Endodermal cell (in vitro differentiated cells): ENCODE results near the gene KIAA1671. TPM values are rescaled to one million over a fixed set of nuclear protein-coding genes. Genes with fewer than 3 reads are reported as not detected.

ENCODE experiments used
- DNase-seq: peaks from one replicate; pipeline ENCODE4 v3.0.0-alpha.2; 2017
- H3K27ac ChIP-seq: 2 replicates; pipeline ENCODE4 v1.5.1; 2013; ENCODE audit warnings: mild to moderate bottlenecking, low read depth, low read length, moderate library complexity
- H3K27me3 ChIP-seq: 2 replicates; pipeline ENCODE4 v1.6.1; 2013; ENCODE audit warnings: mild to moderate bottlenecking, low read length, moderate library complexity; ENCODE audit not compliant: insufficient read depth, control insufficient read depth, poor library complexity, severe bottlenecking
- H3K36me3 ChIP-seq: 2 replicates; pipeline ENCODE4 v1.7.0; 2013; ENCODE audit warnings: mild to moderate bottlenecking, low read length, moderate library complexity; ENCODE audit not compliant: control insufficient read depth, insufficient read depth
- H3K4me1 ChIP-seq: one replicate; pipeline ENCODE4 v1.7.0; 2013; ENCODE audit warnings: low read length; ENCODE audit not compliant: control insufficient read depth, insufficient read depth
- H3K4me3 ChIP-seq: 2 replicates; pipeline ENCODE4 v1.5.1; 2013; ENCODE audit warnings: mild to moderate bottlenecking, low read length, moderate library complexity
- H3K9ac ChIP-seq: 2 replicates; pipeline ENCODE4 v1.6.1; 2013; ENCODE audit warnings: mild to moderate bottlenecking, low read length, moderate library complexity; ENCODE audit not compliant: poor library complexity, severe bottlenecking; ENCODE audit errors: extremely low read depth
- H3K9me3 ChIP-seq: 2 replicates; pipeline ENCODE4 v1.6.1; 2013; ENCODE audit warnings: mild to moderate bottlenecking, low read length, moderate library complexity; ENCODE audit not compliant: control insufficient read depth
- H3K27ac Mint-ChIP-seq: 2 replicates; pipeline ENCODE4 v1.8.0; 2020; ENCODE audit warnings: mixed read lengths
- H3K27me3 Mint-ChIP-seq: 2 replicates; pipeline ENCODE4 v1.8.0; 2021; ENCODE audit warnings: mild to moderate bottlenecking, mixed read lengths; ENCODE audit not compliant: insufficient read depth
- H3K36me3 Mint-ChIP-seq: 2 replicates; pipeline ENCODE4 v1.8.0; 2020; ENCODE audit warnings: low read depth, mixed read lengths
- H3K4me1 Mint-ChIP-seq: 2 replicates; pipeline ENCODE4 v1.8.0; 2020; ENCODE audit warnings: mixed read lengths
- H3K4me3 Mint-ChIP-seq: 2 replicates; pipeline ENCODE4 v1.8.0; 2020; ENCODE audit warnings: mild to moderate bottlenecking, moderate library complexity, mixed read lengths
- H3K9me3 Mint-ChIP-seq: 2 replicates; pipeline ENCODE4 v1.8.0; 2020; ENCODE audit warnings: mild to moderate bottlenecking, mixed read lengths
- WGBS, 2 experiments: methylation state at CpG; one replicate each; pipeline versions ENCODE4 v1.1.5 to v1.1.7; 2013; ENCODE audit warnings: missing lambda C conversion rate in 2 of 2, mixed read lengths in 1 of 2; ENCODE audit not compliant: insufficient coverage in 1 of 2, insufficient read length in 1 of 2; 5-methylcytosine and 5-hydroxymethylcytosine counted together
- total RNA-seq, 2 donors: library from RNA; stranded (reverse); fragmentation: NEBNext Ultra II Directional in 1 of 2; extraction: Animal tissue kit (Norgen Biotek cat#: 25700) in 1 of 2; gene quantifications; 2 replicates in 1 of 2; 3 replicates in 1 of 2; pipeline ENCODE4 v1.2.1, GENCODE V29; 2021
- TF ChIP-seq, protein P1 (sequence below): fragments of 200-600 bp; sonication (generic); conservative IDR thresholded peaks from 2 replicates; pipeline ENCODE4 v1.5.0; 2021; ENCODE audit warnings: antibody characterized with exemption, mild to moderate bottlenecking

Gene KIAA1671
- total RNA-seq, 2 donors from 2014 or later, result 38.8 to 43.7 TPM

DNA sequence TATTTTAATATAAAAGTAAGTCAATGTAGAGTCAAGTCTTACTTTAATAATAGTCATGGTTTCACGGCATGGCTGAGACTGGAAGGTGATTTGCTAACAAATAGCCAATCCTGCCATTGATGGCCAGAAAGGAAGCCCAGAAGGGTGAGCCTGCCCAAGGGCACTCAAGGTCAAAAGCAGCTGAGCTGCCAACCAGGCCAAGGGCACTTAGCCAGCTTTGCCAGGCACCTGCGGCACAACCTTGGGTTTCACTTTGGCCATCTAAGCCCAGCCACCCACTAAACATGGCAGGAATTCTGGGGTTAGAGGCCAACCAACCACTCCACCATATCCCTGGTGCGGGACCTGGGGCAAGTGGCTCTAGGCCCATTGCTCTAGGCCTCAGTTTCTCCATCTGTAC, 10.2 kb upstream of the KIAA1671 start:
- H3K27me3 ChIP-seq, result no peaks in the 10 kb centered on the region
- H3K4me3 ChIP-seq, result no peak overlapping the region
- Mint-ChIP-seq H3K27ac (no peak overlapping the region), H3K36me3 (no peaks in the 10 kb centered on the region), H3K9me3 (no peaks in the 10 kb centered on the region), H3K27me3 (no peaks in the 10 kb centered on the region), H3K4me3 (no peak overlapping the region), H3K4me1 (no peaks in the 10 kb centered on the region)
- no peak overlapping the region for H3K9ac ChIP-seq
- no peak for DNase-seq
- no peaks in the 10 kb centered on the region for H3K36me3 ChIP-seq
- no peaks in the 10 kb centered on the region for H3K4me1 ChIP-seq
- no peaks in the 10 kb centered on the region for H3K9me3 ChIP-seq
- 88 to 98% methylated on average over 2 to 3 of the region's 3 CpGs for WGBS, 2 experiments
- TF ChIP-seq, protein P1, sequence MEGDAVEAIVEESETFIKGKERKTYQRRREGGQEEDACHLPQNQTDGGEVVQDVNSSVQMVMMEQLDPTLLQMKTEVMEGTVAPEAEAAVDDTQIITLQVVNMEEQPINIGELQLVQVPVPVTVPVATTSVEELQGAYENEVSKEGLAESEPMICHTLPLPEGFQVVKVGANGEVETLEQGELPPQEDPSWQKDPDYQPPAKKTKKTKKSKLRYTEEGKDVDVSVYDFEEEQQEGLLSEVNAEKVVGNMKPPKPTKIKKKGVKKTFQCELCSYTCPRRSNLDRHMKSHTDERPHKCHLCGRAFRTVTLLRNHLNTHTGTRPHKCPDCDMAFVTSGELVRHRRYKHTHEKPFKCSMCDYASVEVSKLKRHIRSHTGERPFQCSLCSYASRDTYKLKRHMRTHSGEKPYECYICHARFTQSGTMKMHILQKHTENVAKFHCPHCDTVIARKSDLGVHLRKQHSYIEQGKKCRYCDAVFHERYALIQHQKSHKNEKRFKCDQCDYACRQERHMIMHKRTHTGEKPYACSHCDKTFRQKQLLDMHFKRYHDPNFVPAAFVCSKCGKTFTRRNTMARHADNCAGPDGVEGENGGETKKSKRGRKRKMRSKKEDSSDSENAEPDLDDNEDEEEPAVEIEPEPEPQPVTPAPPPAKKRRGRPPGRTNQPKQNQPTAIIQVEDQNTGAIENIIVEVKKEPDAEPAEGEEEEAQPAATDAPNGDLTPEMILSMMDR, result no peak
- H3K27ac ChIP-seq, result no peak overlapping the region

DNA sequence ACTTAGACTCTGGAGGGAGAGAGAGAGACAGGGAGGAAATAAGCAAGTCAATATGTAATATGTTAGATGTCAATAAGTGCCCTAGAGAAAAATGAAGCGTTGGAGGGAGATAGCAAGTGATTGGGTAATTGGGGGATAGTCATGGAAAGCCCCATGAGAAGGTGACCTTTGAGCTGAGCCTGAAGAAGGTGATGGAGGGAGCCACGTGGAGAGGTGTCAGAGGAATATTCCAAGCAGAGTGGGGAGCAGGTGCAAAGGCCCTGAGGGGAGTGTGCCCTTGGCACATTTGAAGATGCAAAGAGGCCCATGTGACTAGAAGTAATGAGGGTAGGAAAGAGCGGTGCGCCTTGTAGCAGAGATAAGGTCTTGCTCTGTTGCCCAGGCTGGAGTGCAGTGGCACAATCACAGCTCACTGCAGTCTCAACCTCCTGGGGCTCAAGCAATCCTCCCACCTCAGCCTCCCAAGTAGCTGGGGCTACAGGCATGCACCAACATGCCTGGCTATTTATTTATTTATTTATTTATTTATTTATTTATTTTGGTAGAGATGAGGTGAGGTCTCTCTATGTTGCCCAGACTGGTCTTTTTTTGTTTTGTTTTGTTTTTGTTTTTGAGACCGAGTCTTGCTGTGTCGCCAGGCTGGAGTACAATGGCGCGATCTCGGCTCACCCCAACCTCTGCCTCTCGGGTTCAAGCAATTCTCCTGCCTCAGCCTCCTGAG, 8.1 kb upstream of the KIAA1671 start:
- H3K27me3 Mint-ChIP-seq, result no peaks in the 10 kb centered on the region
- 88 to 94% methylated on average over 10 of the region's 10 CpGs for WGBS, 2 experiments
- no peak overlapping the region for H3K27ac Mint-ChIP-seq
- H3K9me3 Mint-ChIP-seq, result no peaks in the 10 kb centered on the region
- Histone ChIP-seq H3K4me1 (peaks cover 2% of the 10 kb centered on the region), H3K4me3 (no peak overlapping the region), H3K36me3 (no peaks in the 10 kb centered on the region), H3K27ac (no peak overlapping the region), H3K9me3 (no peaks in the 10 kb centered on the region), H3K9ac (no peak overlapping the region), H3K27me3 (no peaks in the 10 kb centered on the region)
- no peak overlapping the region for H3K4me3 Mint-ChIP-seq
- H3K4me1 Mint-ChIP-seq, result peaks cover 9% of the 10 kb centered on the region
- TF ChIP-seq, protein P1, result no peak
- H3K36me3 Mint-ChIP-seq, result no peaks in the 10 kb centered on the region
- DNase-seq, result peak; percentile 27

DNA sequence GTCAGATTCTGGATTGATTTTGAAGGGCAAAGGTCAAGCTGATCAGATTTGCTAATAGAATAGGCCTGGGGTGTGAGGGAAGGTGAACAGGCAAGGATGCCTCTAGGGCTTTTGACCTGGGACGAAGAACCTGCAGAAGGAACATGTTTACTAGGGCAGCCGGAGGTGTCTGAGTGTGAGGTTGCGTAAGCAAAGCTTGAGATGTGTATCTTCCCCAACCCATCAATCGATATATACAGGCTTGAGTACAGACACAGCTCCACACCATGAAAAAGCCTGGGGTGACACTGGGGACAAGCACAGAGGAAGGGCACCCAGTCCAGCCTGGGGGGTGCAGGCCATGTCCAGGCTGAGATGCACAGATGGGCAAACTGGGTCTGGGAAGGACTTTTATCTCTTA, 7.1 kb upstream of the KIAA1671 start:
- no peak overlapping the region for H3K27ac ChIP-seq
- TF ChIP-seq, protein P1, result no peak
- no peaks in the 10 kb centered on the region for H3K36me3 Mint-ChIP-seq
- H3K9ac ChIP-seq, result no peak overlapping the region
- H3K9me3 Mint-ChIP-seq, result no peaks in the 10 kb centered on the region
- no peaks in the 10 kb centered on the region for H3K36me3 ChIP-seq
- peak; percentile 29 for DNase-seq
- H3K27me3 ChIP-seq, result no peaks in the 10 kb centered on the region
- WGBS, 2 experiments, result 94% methylated on average over 4 of the region's 4 CpGs; no CpG with 5 or more reads in 1 of the 2 experiments
- H3K27ac Mint-ChIP-seq, result no peak overlapping the region
- H3K27me3 Mint-ChIP-seq, result no peaks in the 10 kb centered on the region
- H3K4me1 ChIP-seq, result peaks cover 2% of the 10 kb centered on the region
- no peak overlapping the region for H3K4me3 ChIP-seq
- H3K4me3 Mint-ChIP-seq, result no peak overlapping the region
- no peaks in the 10 kb centered on the region for H3K9me3 ChIP-seq
- peaks cover 15% of the 10 kb centered on the region for H3K4me1 Mint-ChIP-seq
